Activated CD8-positive, alpha-beta memory T cell treated with anti-CD3 and anti-CD28 coated beads for 1 hour (primary cell): ENCODE data around the gene RAB1B.
A peak's percentile ranks its signal among the peaks of the same experiment; 100 is the strongest.
"Not testable (repeated sequence)": the region's sequence is repeated elsewhere in the genome, so short reads cannot be mapped to it uniquely, and the experiment has no call there.

ENCODE experiments used
- DNase-seq, 2 donors: peaks; one replicate each; pipeline ENCODE4 v3.0.0-alpha.2; 2020; ENCODE audit warnings: low read depth in 1 of 2; ENCODE audit errors: extremely low read depth in 1 of 2

The RAB1B gene

DNA sequence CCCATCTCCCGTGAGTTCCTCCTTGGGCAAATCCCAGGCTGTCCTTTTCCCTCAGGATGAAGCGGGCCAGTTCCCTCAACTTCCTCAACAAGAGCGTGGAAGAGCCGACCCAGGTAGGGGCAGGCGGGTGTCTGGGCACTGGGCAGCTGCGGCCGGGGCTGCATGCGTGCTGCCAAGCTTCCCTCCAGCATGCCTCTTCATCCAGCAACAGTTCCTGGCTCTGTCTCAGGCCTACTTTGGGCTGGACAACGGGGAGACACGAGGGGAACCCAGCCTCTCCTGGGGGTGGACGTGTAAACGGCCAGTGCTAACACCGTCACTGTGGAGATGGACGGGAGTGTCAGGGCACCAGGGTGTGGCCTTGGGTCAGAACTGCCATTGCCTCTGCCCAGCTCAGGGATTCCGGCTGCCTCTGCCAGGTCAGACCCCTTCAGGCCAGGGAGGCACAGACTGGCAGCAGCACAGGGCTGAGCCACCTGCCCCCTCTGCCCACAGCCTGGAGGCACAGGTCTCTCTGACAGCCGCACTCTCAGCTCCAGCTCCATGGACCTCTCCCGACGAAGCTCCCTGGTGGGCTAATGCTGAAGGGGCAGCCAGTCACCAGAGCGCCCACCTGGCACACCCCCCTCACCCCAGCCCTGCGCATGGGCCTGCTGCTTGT, 1.9 kb upstream of the RAB1B start:
- DNase-seq, result no peak

DNA sequence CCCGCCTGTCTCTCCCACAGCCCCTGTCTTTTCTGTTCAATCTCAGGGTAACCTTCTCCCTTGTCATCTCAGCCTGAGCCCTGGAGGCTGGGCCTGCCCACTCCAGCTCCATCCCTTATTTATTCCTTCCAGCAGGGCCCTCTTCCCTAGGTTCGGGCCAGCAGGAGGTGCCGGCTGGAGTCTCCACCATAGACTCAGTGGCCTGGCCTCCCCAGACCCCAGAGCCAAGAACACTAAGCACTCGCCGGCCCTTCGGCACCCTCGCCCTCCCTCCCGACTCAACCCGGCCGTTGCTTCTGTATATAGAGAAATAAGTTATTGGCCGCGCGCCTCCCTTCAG, 1.4 kb upstream of the RAB1B start:
- DNase-seq, result no peak

DNA sequence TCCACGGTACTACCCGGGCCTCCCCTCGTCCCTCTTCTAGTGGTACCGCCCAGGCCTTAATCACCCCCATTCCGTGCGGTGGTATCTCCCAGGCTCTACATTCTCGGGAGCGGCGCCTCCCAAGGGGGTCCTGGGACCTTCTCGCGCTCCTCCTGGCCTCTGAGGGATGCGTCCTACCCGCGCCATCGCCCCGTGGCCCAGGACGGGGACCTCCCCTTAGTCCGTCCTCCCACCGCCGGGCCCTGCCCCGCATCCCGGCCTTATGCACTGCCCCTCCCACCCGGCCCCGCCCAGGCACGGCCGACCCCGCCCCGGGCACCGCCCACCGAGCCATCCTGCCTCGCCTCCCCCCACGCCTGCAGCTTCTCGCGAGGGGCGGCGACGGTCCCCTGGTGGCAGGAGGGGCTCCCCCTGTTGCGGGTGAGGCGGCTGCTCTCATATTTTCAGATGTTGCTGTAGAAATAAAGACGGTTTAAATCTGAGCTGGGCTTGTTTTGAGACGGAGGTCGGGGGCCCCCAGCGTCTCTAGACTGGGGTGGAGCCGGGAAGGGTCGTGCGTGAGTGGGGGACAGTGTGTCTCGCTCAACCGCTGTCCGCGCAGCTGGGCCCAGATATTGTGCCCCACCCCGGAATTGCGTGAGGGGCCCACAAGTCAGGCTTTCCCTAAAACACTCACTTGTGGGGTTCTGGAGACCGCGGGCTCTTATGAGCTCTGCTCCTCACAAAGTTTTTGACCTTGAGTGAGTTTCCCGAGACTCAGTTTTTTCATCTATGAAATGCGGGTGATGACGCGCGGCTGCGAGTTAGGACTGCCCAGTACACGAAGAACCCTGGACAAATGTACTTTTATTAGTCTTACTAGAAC, 828 bp upstream of the RAB1B start:
- DNase-seq, result peak; percentile 51 to 83

DNA sequence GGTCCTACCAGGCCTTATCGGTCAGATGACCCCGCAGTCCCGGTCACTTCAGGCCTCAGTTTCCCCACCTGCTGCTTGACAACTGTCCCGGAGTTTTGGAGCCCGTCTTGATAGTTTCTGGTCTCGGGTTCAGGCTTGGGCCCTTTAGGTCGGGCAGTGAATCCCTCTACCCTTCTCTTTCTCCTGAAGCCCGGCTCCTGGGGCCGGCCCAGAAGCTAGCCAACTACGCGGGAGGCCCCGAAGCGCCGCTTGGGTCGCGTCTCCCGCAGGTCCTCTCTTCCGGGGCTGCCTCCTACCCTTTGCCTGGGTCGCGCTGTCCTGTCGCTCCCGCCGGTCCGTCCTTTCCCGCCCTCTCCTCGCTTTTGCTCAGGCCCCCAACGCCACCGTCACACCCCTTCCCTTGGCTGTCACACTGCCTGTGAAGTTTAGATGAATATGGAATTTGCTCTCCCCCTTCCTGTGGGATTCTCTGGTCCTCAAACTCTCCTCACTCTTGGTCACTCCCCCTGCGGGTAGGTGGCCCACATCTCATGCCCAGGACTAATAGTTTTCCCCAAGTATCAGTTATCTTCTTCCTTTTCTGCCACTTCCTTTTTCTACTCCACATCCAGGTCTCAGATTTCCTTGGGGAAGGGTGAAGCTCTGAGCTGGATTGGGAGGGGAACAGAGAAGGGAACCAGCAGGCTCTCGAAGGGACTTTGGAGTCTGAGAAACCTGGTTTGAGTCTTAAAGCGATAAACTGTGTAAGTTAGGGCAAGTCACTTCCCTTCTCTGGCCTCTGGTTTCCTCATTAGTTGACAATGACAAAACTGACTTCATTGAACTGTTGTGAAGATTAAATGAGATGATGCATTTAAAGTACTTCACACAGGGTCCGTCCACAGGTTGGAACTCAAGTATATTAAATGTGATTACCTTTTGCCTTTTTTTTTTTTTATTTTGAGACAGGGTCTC, 790 bp downstream of the RAB1B start:
- DNase-seq, result no peak

- no peak for DNase-seq
These were observed 3.4 kb downstream of the RAB1B start for GRCh38 chr11:66271816-66272215.

- DNase-seq, result no peak
These were observed 4.2 kb downstream of the RAB1B start for GRCh38 chr11:66272596-66272995.

DNA sequence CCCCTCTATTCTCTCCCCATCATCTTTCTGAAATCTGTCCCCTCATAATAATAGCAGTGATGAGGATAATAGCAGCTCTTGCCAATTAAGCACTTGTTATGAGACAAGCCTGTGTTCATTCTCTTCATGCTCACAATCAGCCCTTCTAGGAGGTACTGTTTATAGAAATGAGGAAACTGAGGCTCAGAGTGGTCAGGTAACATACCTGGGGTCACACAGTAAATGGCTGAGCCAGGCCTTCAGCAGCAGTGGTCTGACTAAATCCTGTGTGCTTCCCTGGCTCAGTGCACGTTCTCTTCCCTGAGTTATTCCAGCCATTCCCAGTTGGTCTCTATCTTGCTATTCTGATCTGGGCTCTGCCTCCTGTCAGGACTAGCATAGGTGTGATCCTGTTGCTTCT, 5.8 kb downstream of the RAB1B start:
- no peak for DNase-seq

DNA sequence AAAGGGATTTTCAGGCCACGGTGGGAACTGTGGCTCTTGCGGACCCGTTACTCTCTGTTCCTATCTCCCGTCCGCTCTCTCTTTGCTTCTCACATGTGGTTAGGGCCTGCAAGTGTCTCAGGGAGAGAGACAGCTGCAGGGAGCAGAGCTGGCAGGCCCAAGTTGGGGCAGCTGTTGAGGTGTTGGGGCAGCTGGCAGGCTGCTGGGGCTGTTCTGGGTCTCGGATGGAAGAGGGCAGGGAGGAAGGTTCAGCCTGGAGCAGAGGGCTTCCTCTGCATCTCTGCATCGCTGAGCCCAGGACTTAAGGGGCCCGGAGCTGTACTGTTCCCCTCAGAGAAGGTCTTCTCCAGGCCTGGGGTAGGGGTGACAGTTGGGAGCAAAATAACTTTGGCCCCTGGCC, 7.0 kb downstream of the RAB1B start:
- DNase-seq, result no peak

DNA sequence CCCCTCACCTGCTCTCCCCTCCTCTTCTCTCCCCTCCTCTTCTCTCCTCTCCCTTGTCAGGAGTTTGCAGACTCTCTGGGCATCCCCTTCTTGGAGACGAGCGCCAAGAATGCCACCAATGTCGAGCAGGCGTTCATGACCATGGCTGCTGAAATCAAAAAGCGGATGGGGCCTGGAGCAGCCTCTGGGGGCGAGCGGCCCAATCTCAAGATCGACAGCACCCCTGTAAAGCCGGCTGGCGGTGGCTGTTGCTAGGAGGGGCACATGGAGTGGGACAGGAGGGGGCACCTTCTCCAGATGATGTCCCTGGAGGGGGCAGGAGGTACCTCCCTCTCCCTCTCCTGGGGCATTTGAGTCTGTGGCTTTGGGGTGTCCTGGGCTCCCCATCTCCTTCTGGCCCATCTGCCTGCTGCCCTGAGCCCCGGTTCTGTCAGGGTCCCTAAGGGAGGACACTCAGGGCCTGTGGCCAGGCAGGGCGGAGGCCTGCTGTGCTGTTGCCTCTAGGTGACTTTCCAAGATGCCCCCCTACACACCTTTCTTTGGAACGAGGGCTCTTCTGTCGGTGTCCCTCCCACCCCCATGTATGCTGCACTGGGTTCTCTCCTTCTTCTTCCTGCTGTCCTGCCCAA, 7.7 kb downstream of the RAB1B start:
- no peak for DNase-seq

- DNase-seq, result not testable (repeated sequence)
These were observed 8.2 kb downstream of the RAB1B start for GRCh38 chr11:66276619-66277018.

- not testable (repeated sequence) for DNase-seq
These were observed 8.6 kb downstream of the RAB1B start for GRCh38 chr11:66277064-66277463.

GRCh38 chr11:66277471-66278362, 9.3 kb downstream of the RAB1B start, which contains the start of gene CNIH2:
Gene CNIH2, plus strand, starts transcription at chr11:66278175. Its CDS starts 282 bp downstream, at chr11:66278457.
- DNase-seq, result peak in 1 of 2 donors; percentile 37

DNA sequence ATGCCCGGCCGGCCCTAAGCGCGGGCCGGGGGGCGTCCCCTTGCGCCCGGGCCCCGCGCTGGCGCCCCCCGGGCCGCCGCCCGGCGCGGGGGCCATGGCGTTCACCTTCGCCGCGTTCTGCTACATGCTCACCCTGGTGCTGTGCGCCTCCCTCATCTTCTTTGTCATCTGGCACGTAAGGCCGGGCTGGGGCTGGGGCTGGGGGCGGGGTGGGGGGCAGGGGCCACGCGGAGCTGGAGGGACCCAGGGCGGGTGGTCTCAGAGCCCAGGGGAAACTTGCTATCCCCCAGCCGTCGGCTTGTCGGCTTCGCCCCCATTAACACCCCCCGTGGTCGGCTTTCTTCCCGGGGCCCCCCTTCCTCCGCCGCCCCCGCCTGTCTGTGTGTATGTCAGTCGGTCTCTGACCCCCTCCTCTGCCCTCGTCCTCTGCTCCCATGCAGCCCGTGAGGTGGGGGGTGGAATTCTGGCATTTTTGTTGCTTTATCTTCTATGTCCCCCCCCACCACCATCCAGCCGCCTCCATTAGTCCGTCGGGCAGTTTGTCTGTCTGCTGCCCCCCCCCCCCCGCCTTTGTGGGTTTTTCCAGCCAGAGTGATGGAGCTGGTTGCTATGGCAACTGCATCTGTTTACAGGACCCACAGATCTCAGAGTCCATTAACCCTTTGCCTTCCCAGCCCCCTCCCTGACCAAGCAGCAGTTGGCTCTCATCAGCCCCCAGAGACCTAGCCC, 10.1 kb downstream of the RAB1B start:
- DNase-seq, result no peak

GRCh38 chr11:66279092-66279734, 10.8 kb downstream of the RAB1B start:
- no peak for DNase-seq

DNA sequence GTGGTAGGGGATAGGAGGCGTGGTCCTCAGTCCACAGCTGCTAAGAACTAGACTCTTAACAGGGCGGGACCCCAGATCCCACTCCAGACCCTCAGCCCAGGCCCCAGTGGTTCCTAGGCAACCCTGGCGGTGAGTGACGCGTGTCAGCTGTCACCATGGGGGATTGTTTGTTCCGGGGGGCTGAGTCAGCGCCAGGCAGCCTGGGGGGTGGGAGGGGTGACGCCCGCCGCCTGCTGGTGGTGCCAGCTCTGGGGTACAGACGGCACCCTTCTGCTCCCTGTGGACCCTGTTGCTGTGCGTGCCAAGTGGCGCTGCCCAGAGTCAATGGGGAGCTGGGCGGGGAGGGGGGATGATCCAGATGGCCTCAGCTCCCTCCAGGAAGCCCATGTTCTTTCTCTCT, 12.0 kb downstream of the RAB1B start:
- DNase-seq, result no peak

DNA sequence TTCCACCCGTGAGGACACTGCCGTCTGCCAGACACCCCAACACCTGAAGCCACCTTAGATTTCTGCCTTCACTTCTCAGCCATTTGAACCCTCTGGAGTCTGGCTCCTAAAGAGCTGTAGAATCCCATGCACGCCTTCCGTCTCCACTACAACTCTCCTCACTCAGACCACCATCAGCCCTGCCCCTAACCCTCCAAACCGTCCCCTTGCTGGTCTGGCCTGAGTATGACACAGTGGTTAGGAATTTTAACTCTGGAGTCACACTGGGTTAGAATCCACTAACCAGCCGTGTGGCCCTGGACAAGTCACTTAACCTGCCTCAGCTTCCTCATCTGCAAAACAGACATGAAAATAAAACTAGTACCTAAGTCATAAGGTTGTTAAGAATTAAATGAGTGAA, 12.6 kb downstream of the RAB1B start:
- no peak for DNase-seq

DNA sequence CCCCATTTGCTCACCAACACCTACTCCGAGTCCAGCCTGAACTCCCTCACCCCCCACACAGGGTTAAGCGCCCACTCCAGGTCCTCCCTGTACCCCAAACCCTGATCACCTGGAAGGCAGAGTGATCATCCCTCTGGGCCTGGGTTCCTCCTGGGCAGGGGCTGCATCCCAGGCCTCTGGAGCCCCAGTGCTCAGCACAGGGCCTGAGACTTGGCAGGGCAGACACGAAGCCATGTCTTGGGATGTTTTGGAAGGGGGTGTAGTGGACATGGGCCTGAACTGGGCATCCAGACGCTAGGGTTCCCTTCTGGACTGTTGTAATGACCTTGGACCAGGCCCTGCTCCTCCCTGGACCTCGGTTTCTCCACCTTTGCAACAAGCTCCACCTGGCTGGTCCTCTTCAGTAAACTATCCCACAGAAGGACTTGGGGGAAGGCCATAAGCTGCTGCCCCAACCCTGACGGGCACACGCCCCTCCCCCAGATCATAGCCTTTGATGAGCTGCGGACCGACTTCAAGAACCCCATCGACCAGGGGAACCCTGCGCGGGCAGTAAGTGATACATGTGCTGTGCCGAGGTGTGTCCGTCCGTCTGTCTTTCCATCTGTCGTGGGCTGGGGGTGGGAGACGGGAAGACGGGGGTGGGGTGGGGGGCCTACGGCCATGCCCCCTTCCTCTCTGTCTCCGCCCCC, 13.5 kb downstream of the RAB1B start:
- no peak for DNase-seq
